Measurements from ENCODE around the gene RPL35. TPM values are rescaled to one million over a fixed set of nuclear protein-coding genes. Genes with fewer than 3 reads are reported as not detected.

The RPL35 gene
- total RNA-seq, 1 donor from 2014 or later: 609 TPM

GRCh38 chr9:124820698-124821623, 40.8 kb downstream of the RPL35 start:
- no peak for DNase-seq (ENCODE audit: low read depth)

- DNase-seq (ENCODE audit: low read depth): peak; percentile 29
These were observed 43.1 kb downstream of the RPL35 start for GRCh38 chr9:124818431-124819281.

- no peak for DNase-seq (ENCODE audit: low read depth)
These were observed 46.2 kb downstream of the RPL35 start for GRCh38 chr9:124815601-124816000.

- DNase-seq (ENCODE audit: low read depth): no peak
These were observed 47.6 kb downstream of the RPL35 start for GRCh38 chr9:124814164-124814535.

GRCh38 chr9:124813501-124814163, 48.1 kb downstream of the RPL35 start:
- no peak for DNase-seq (ENCODE audit: low read depth)

- no peak for DNase-seq (ENCODE audit: low read depth)
These were observed 48.7 kb downstream of the RPL35 start for GRCh38 chr9:124813041-124813440.

GRCh38 chr9:124812441-124812876, 49.3 kb downstream of the RPL35 start:
- peak; percentile 92 for DNase-seq (ENCODE audit: low read depth)

- peak; percentile 50 for DNase-seq (ENCODE audit: low read depth)
These were observed 50.9 kb downstream of the RPL35 start for GRCh38 chr9:124810663-124811355.

GRCh38 chr9:124809741-124810500, 51.8 kb downstream of the RPL35 start:
- no peak for DNase-seq (ENCODE audit: low read depth)

- DNase-seq (ENCODE audit: low read depth): no peak
These were observed 52.5 kb downstream of the RPL35 start for GRCh38 chr9:124809211-124809610.

- no peak for DNase-seq (ENCODE audit: low read depth)
These were observed 53.4 kb downstream of the RPL35 start for GRCh38 chr9:124808246-124808956.

Other genes with a start within 250 kb of the RPL35 start
- 6.0 and 6.1 TPM in 2 replicates for gene NR6A1, start 90.6 kb downstream of the RPL35 start, total RNA-seq
- 2.1 and 6.6 TPM in 2 replicates for gene OLFML2A, start 84.8 kb downstream of the RPL35 start, total RNA-seq
- gene WDR38, start 8.5 kb downstream of the RPL35 start, total RNA-seq: not detected in 2 replicates
- 14.2 and 15.7 TPM in 2 replicates for gene ARPC5L, start 173 bp upstream of the RPL35 start, total RNA-seq
- 5.4 and 12.9 TPM in 2 replicates for gene GOLGA1, start 79.1 kb upstream of the RPL35 start, total RNA-seq